GM04503 (cell line): Measurements from ENCODE around the gene EFCC1.
"Not testable (repeated sequence)": the region's sequence is repeated elsewhere in the genome, so short reads cannot be mapped to it uniquely, and the experiment has no call there.

Source experiments
- DNase-seq: peaks from one replicate; pipeline ENCODE4 v3.0.0-alpha.2; 2012; ENCODE audit warnings: low read depth

The EFCC1 gene

DNA sequence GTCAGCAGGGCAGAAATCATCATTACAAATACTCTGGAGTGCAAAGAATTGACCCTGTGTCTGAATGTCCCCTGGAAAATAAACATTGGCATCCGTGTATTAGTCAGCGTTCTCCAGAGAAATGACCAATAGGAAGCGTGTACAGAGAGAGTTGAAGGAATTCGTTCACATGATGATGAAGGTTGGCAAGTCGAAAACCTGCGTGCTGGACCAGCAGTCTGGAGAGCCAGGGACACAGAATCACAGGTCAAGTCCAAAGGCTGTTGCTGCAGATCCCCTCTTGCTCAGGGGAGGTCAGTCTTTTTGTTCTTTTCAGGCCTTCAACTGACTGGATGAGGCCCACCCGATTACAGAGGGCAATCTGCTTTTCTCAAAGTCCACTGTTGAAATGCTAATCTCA is 76.1 kb downstream of the EFCC1 start:
- DNase-seq, result no peak

DNA sequence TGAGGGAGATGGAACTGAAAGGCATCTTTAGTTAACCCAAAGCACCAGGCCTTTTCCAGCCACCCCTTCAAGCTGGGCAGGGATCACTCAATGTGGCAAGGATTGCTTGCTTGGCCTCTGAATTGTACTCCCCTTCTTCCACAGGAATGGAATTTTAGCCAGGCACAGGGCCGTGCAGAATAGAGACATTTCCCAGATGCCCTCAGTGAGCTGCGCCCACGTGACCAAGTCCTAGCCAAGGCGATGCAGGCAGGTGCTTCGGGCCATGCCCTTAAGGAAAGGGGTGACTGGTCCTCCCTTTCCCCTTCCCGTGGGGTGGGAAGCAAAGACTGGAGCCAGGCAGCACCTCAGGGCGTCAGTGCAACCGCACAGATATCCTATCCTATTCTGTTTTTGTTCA is 77.4 kb downstream of the EFCC1 start:
- DNase-seq, result no peak

DNA sequence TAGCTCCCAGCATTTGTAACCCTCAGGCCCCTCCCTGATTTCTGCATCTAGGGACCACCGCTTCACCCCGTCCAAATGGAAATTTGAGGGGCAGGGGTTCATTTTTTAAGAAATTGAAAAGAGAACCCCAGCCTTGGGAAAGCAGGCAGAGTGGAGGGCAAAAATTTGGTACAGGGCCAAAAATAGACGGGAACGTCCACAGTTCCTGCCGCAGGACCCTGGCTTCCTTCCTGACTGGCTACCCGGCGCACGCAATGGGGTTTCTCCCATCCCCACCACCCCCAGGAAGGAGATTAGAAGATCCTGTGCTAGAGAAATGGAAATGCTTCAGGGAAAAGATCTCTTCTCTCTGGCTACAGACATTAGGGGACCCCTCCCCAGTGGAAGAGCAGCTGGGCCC is 80.4 kb downstream of the EFCC1 start:
- no peak for DNase-seq

DNA sequence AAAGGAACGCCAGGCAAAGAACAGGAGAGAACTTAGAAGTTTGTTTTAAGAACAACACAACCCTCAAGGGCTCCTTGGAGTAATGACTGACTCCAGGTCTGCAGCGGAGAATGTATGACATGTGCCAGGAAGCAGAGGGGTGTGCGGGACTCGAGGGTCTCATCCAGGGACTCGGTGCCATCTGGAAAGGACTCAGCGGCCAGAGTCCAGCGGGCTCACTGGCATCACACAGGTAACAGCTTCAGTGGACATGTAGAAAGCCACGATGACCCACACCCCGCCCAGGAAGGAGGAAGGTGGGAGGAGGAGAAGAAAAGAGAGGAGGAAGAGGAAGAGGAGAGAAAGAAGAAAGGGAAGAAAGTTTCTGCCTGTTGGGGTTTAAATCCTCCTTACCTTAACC is 80.9 kb downstream of the EFCC1 start:
- no peak for DNase-seq

DNA sequence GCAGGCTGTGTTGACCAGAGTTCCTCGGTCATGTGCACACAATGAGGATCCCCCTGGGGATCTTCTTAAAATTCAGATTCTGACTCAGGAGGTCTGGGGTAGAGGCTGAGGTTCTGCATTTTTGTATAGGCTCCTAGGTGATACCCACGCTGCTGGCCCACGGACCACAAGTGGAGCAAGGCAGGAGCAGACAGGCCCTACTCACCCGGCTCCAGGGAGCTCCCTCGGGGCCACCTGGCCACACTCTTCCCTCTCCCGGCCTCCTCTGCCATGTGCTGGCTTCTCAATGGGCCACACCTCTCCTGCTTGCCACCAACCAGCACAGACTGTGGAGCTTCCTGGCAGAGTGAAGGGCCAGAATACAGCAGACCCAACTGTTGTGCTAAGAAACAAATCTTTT is 83.4 kb downstream of the EFCC1 start:
- no peak for DNase-seq

DNA sequence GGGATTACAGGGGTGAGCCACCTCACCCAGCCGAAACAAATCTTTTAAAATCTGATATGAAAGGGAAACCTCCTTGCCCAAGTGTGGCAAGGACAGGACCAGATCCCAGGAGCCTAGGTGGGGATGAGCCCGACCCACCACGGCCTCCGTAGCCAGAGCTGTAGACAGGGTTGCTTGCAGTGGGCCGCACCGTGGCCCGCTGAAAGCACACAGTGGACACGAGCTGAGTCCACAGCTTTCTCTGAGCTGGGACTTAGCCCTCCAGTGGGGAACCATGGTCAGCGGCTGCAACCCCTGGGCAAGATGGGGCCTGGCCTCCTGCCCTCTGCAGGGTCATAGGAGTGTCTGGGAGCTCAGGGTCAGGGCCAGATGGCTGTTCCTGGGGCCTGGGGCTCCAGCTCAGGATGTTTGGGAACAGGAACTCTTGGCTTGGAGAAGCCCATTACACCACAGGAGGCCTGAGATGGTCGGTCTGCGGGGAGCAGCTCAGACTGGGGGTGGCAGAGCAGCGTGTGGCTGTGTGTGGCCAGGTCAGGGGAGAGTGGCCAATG is 84.1 kb downstream of the EFCC1 start:
- no peak for DNase-seq

DNA sequence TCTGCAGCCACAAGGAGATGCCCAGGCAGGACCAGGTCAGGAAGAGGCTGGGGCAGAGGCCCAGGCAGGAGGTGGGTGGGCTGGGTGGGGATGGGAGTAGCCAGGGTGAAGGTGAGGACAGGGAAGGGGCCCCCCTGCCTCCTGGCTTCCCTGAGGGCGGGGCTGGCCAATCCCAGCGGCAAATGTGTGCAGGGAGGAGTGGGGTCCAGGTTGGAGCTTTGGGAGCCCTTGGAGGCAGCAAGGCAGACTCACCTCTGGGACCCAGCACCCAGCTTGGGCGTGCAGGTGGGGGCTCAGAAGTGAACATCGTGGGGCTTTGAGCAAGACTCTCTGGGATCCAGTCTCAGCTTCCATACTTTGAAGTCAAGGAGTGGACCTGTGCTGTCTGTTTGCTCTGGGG is 84.7 kb downstream of the EFCC1 start:
- no peak for DNase-seq

DNA sequence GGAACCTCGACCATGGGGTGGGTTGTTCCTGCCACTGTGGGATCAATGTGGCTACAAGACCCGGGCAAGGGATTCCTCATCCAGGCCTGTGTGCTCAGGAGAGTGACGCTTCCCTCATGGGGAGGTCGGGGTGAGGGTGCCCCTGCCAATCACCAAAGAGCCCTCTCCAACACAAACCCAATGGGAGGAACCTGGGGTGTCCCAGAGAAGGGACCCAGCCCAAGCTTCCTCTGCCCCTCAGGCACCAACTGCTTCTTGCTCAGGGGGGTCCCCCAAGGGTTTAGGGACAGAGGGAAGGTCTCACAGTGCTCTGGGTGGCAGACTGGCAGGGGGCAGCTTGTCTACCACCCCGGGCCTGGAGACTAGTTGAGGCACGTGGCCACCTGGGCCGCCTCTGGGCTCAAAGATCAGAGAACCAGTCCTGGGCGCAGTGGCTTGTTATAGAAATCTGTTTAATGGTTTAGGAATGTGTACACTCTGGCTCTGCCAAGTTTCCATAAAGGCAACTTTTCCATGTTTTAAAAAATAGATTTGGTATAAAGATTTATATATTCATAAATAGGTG is 86.1 kb downstream of the EFCC1 start:
- DNase-seq, result no peak

DNA sequence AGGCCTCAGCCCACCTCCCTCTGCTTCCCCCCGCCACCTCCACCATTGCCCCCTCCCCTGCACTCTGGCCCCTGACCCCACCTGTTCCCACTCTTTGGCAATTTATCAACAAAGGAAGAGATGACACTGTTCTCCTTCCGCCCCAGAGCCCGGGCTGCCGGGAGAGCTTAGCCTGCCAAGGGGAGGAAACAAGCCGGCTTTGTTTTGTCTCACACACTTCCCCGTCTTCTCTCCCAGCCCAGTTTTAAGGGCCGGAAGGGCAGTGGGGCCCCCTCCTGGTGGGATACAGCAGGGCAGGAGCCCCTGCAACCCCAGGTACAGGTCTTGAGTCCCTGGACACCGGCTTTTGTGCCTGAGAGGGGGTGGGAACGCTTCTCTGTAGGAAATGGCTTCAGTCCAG is 86.8 kb downstream of the EFCC1 start:
- not testable (repeated sequence) for DNase-seq

DNA sequence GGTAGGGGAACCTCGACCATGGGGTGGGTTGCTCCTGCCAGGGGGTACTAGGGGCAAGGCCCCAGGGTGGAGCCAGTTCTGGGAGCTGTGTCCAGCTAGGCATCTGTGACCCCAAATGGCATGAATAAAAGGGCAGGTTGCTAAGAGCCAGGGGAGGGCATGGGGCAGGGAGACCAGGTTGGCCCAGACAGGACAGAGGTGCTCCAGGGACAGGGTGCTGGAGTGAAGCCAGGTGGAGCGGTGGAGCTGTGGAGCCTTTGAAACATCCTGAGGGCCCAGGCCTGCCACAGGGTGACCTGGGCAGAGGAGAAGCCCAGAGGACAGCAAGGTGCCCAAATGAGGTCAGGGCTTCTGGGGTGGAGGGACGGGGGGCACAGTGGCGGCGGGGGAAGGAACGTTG is 87.2 kb downstream of the EFCC1 start:
- DNase-seq, result not testable (repeated sequence)
